Trophoblast cell (in vitro differentiated cells and primary cell): Measurements from ENCODE around the gene HS2ST1.

Source experiments
- DNase-seq, 2 donors: peaks; one replicate each; pipeline ENCODE4 v3.0.0-alpha.2; 2016
- H2AFZ ChIP-seq: 2 replicates; pipeline ENCODE4 v1.6.1; 2013; ENCODE audit warnings: low read length, moderate library complexity, mild to moderate bottlenecking; ENCODE audit not compliant: insufficient read depth, poor library complexity
- H2AK5ac ChIP-seq: 2 replicates; pipeline ENCODE4 v1.6.1; 2013; ENCODE audit warnings: mild to moderate bottlenecking, low read length
- H2BK120ac ChIP-seq: 2 replicates; pipeline ENCODE4 v1.6.1; 2013; ENCODE audit warnings: low read length, mild to moderate bottlenecking, moderate library complexity; ENCODE audit not compliant: insufficient read depth, poor library complexity
- H2BK12ac ChIP-seq: 2 replicates; pipeline ENCODE4 v1.6.1; 2013; ENCODE audit warnings: mild to moderate bottlenecking, low read length, moderate library complexity
- H2BK5ac ChIP-seq: 2 replicates; pipeline ENCODE4 v1.6.1; 2013; ENCODE audit warnings: low read length, low read depth, moderate library complexity, mild to moderate bottlenecking; ENCODE audit not compliant: poor library complexity
- H3K14ac ChIP-seq: 2 replicates; pipeline ENCODE4 v1.6.1; 2013; ENCODE audit warnings: mild to moderate bottlenecking, low read length
- H3K18ac ChIP-seq: 2 replicates; pipeline ENCODE4 v1.6.1; 2013; ENCODE audit warnings: mild to moderate bottlenecking, low read length
- H3K23ac ChIP-seq: 2 replicates; pipeline ENCODE4 v1.6.1; 2013; ENCODE audit warnings: low read length
- H3K27ac ChIP-seq: 2 replicates; pipeline ENCODE4 v1.5.1; 2013; ENCODE audit warnings: low read depth, mild to moderate bottlenecking, inconsistent platforms, low read length, moderate library complexity
- H3K27me3 ChIP-seq: 2 replicates; pipeline ENCODE4 v1.6.1; 2013; ENCODE audit warnings: inconsistent platforms, mild to moderate bottlenecking, low read length, moderate library complexity; ENCODE audit not compliant: insufficient read depth
- H3K36me3 ChIP-seq, 2 experiments: 1 replicate in 1 of 2; 2 replicates in 1 of 2; pipeline ENCODE4 v1.6.1; 2013; ENCODE audit warnings: low read length in 2 of 2, mild to moderate bottlenecking in 2 of 2, moderate library complexity in 1 of 2; ENCODE audit not compliant: insufficient read depth in 2 of 2, control insufficient read depth in 1 of 2
- H3K4ac ChIP-seq: 2 replicates; pipeline ENCODE4 v1.6.1; 2013; ENCODE audit warnings: low read depth, mild to moderate bottlenecking, low read length, moderate library complexity
- H3K4me1 ChIP-seq, 2 experiments: 1 replicate in 1 of 2; 2 replicates in 1 of 2; pipeline ENCODE4 v1.6.1; 2013; ENCODE audit warnings: low read length in 2 of 2, mild to moderate bottlenecking in 2 of 2, moderate library complexity in 1 of 2; ENCODE audit not compliant: insufficient read depth in 2 of 2, control insufficient read depth in 1 of 2
- H3K4me2 ChIP-seq: 2 replicates; pipeline ENCODE4 v1.6.1; 2013; ENCODE audit warnings: inconsistent platforms, mild to moderate bottlenecking, low read length, moderate library complexity
- H3K4me3 ChIP-seq: 2 replicates; pipeline ENCODE4 v1.5.1; 2013; ENCODE audit warnings: mild to moderate bottlenecking, low read depth, low read length, inconsistent platforms
- H3K79me1 ChIP-seq: one replicate; pipeline ENCODE4 v1.6.1; 2013; ENCODE audit warnings: low read length
- H3K79me2 ChIP-seq: 2 replicates; pipeline ENCODE4 v1.6.1; 2013; ENCODE audit warnings: low read length, mild to moderate bottlenecking; ENCODE audit not compliant: control insufficient read depth, insufficient read depth, poor library complexity
- H3K9ac ChIP-seq: 2 replicates; pipeline ENCODE4 v1.6.1; 2013; ENCODE audit warnings: mild to moderate bottlenecking, low read length
- H3K9me3 ChIP-seq: 2 replicates; pipeline ENCODE4 v1.6.1; 2013; ENCODE audit warnings: low read depth, mild to moderate bottlenecking, control low read depth, inconsistent platforms, low read length; ENCODE audit not compliant: insufficient read depth
- H4K12ac ChIP-seq: 2 replicates; pipeline ENCODE4 v1.6.1; 2013; ENCODE audit warnings: low read depth, mild to moderate bottlenecking, low read length, moderate library complexity
- H4K8ac ChIP-seq: 2 replicates; pipeline ENCODE4 v1.6.1; 2013; ENCODE audit warnings: low read depth, mild to moderate bottlenecking, low read length, moderate library complexity
- H4K91ac ChIP-seq: one replicate; pipeline ENCODE4 v1.6.1; 2013; ENCODE audit warnings: low read depth, mild to moderate bottlenecking, low read length, moderate library complexity
- WGBS: extraction: QIAGEN DNeasy Blood & Tissue Kit; methylation state at CpG from one replicate; pipeline ENCODE4 v1.1.7; 2013; ENCODE audit warnings: missing lambda C conversion rate; ENCODE audit not compliant: insufficient read length, insufficient coverage; ENCODE audit errors: extremely low coverage; 5-methylcytosine and 5-hydroxymethylcytosine counted together

The HS2ST1 gene

DNA sequence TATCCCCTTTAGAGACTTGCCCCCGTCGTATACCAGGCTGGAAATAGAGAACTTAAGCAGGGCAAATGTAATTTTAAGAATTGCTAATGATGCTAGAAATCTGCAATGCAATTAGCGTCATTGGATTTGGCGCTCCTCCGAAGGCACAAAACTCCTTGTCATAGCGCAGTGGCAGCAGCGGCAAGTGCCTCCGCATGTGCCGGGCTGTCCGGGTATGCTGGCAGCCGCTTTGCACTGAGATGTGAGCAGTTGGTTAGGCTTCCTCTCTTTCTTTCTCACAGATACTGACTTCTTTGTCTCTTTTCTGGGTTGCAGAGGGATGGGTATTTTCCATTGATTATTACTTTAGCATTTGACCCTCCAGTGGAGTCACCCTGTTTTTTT, 220.9 kb downstream of the HS2ST1 start:
- H3K9me3 ChIP-seq = no peaks in the 10 kb centered on the region
- no peak overlapping the region for H4K8ac ChIP-seq
- H3K4me3 ChIP-seq = no peak overlapping the region
- no peak overlapping the region for H4K91ac ChIP-seq
- no CpG with 5 or more reads among the region's 11 CpGs for WGBS
- no peaks in the 10 kb centered on the region for H3K79me2 ChIP-seq
- no peaks in the 10 kb centered on the region for H3K36me3 ChIP-seq
- DNase-seq = peak in 1 of 2 donors; percentile 47
- no peak overlapping the region for H4K12ac ChIP-seq
- no peak overlapping the region for H3K27ac ChIP-seq
- H3K18ac ChIP-seq = no peak overlapping the region
- no peak overlapping the region for H3K4ac ChIP-seq
- H3K27me3 ChIP-seq = no peaks in the 10 kb centered on the region
- no peak overlapping the region for H3K4me2 ChIP-seq
- H2BK5ac ChIP-seq = no peak overlapping the region
- H3K4me1 ChIP-seq = peaks cover 6% of the 10 kb centered on the region in 2 experiments
- no peak overlapping the region for H2AK5ac ChIP-seq
- H3K23ac ChIP-seq = no peak overlapping the region
- no peak overlapping the region for H3K9ac ChIP-seq
- no peak overlapping the region for H2BK12ac ChIP-seq
- H2AFZ ChIP-seq = no peak overlapping the region
- no peak overlapping the region for H2BK120ac ChIP-seq
- no peak overlapping the region for H3K14ac ChIP-seq
- H3K79me1 ChIP-seq = peaks cover 7% of the 10 kb centered on the region

DNA sequence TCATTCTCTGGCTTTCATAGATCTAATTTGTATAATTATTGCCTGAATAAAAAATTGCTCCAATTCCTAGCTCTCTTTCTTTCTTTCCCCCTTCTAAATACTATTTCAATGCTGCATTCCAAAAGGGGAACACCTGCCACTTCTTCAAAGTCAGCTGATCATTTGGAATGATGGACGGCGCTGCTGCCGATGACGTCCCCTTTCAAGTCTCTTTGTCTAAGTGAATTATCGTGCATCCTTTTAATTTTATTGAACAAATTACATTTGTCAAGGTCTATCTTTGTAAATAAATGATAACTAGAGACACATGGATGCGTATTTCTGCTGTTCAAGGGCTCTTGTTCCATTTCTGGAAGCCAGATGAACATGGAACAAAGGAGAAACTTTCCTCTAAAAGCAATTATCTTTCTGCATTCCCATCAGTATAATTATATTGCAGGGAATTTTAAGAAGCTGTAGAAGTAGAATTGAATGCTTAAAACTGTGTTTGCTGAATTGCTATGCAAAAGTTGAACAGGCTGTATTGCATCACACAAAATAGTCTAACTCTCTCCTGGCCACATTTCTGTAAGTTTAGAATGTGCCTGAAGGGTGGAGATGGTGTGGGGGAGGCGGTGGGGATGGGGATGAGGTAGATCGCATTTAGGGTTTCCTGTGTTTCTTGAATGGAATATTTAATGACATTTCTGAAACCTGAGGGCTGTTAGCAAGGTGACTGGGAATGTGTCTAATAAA, 222.3 kb downstream of the HS2ST1 start:
- no peak overlapping the region for H2AFZ ChIP-seq
- WGBS = no CpG with 5 or more reads among the region's 8 CpGs
- H4K91ac ChIP-seq = no peak overlapping the region
- H3K4me2 ChIP-seq = no peak overlapping the region
- H3K36me3 ChIP-seq = no peaks in the 10 kb centered on the region
- no peak overlapping the region for H3K23ac ChIP-seq
- peak; percentile 49 to 88 for DNase-seq
- no peak overlapping the region for H4K8ac ChIP-seq
- no peak overlapping the region for H2AK5ac ChIP-seq
- peaks cover 7% of the 10 kb centered on the region for H3K79me1 ChIP-seq
- H3K4ac ChIP-seq = no peak overlapping the region
- H2BK120ac ChIP-seq = no peak overlapping the region
- H3K79me2 ChIP-seq = no peaks in the 10 kb centered on the region
- H2BK5ac ChIP-seq = no peak overlapping the region
- H3K9me3 ChIP-seq = no peaks in the 10 kb centered on the region
- no peaks in the 10 kb centered on the region for H3K27me3 ChIP-seq
- H3K9ac ChIP-seq = no peak overlapping the region
- H3K4me3 ChIP-seq = no peak overlapping the region
- no peak overlapping the region for H2BK12ac ChIP-seq
- no peak overlapping the region for H4K12ac ChIP-seq
- H3K27ac ChIP-seq = no peak overlapping the region
- H3K4me1 ChIP-seq = peaks cover 12 to 16% of the 10 kb centered on the region in 2 experiments
- no peak overlapping the region for H3K18ac ChIP-seq
- no peak overlapping the region for H3K14ac ChIP-seq

DNA sequence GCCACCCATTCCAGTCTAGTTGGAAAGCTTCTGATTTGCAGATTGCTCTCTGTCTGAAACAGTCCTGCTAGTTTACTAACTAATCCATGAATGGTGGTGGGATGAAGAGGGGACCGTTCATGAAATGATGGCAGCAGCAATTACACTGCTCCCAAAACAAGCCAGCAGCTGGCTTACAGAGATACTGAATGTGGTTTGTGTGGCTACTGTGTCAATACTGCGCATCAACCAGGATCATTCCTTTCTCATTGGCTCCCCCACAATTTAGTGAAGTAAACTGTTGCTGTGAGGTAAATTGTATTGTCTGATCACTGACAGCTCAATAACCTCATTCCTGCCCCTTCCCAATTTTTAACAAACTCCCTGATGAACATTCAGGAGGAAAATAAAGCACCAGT, 222.9 kb downstream of the HS2ST1 start:
- Histone ChIP-seq H3K9ac (no peak overlapping the region), H3K4me2 (no peak overlapping the region), H3K4me1 (peaks cover 7 to 11% of the 10 kb centered on the region in 2 experiments), H3K23ac (no peak overlapping the region), H2BK5ac (no peak overlapping the region), H3K14ac (no peak overlapping the region), H3K36me3 (no peaks in the 10 kb centered on the region), H2BK120ac (no peak overlapping the region), H3K4me3 (no peak overlapping the region), H4K12ac (no peak overlapping the region), H4K8ac (no peak overlapping the region), H2BK12ac (no peak overlapping the region), H3K4ac (no peak overlapping the region), H3K9me3 (no peaks in the 10 kb centered on the region), H4K91ac (no peak overlapping the region), H3K79me1 (peaks cover 3% of the 10 kb centered on the region), H3K27ac (no peak overlapping the region), H3K27me3 (no peaks in the 10 kb centered on the region), H2AK5ac (no peak overlapping the region), H3K18ac (no peak overlapping the region), H2AFZ (no peak overlapping the region), H3K79me2 (no peaks in the 10 kb centered on the region)
- no peak for DNase-seq
- WGBS = no CpG with 5 or more reads among the region's 2 CpGs

GRCh38 chr1:87140831-87141540, 226.6 kb downstream of the HS2ST1 start:
- no peak overlapping the region for H3K9ac ChIP-seq
- no peak overlapping the region for H2BK12ac ChIP-seq
- H3K27me3 ChIP-seq = no peaks in the 10 kb centered on the region
- no peak overlapping the region for H3K23ac ChIP-seq
- H3K14ac ChIP-seq = no peak overlapping the region
- WGBS = no CpG with 5 or more reads among the region's 2 CpGs
- H3K9me3 ChIP-seq = no peaks in the 10 kb centered on the region
- DNase-seq = peak; percentile 82 to 93
- no peak overlapping the region for H3K4ac ChIP-seq
- peaks cover 7 to 10% of the 10 kb centered on the region in 2 experiments for H3K4me1 ChIP-seq
- peaks cover 2% of the 10 kb centered on the region for H3K79me1 ChIP-seq
- no peak overlapping the region for H2BK120ac ChIP-seq
- no peaks in the 10 kb centered on the region for H3K79me2 ChIP-seq
- H2AFZ ChIP-seq = no peak overlapping the region
- H3K4me3 ChIP-seq = no peak overlapping the region
- no peaks in the 10 kb centered on the region for H3K36me3 ChIP-seq
- peak overlapping the region; percentile 14 for H3K4me2 ChIP-seq
- peak overlapping the region; percentile 41 for H4K91ac ChIP-seq
- no peak overlapping the region for H4K8ac ChIP-seq
- H4K12ac ChIP-seq = no peak overlapping the region
- H2BK5ac ChIP-seq = peak overlapping the region; percentile 28
- H3K18ac ChIP-seq = no peak overlapping the region
- H2AK5ac ChIP-seq = no peak overlapping the region
- peak overlapping the region; percentile 51 for H3K27ac ChIP-seq
